NT2/D1 (cell line): ENCODE data around the gene DCLK1.

ENCODE experiments used
- SUZ12 ChIP-seq: IDR thresholded peaks from 2 replicates; pipeline ENCODE4 v1.6.1; 2011; ENCODE audit not compliant: insufficient read length, insufficient read depth; ENCODE audit errors: extremely low read depth
- YY1 ChIP-seq: IDR thresholded peaks from 2 replicates; pipeline ENCODE4 v1.6.1; 2011; ENCODE audit not compliant: insufficient read length, insufficient read depth
- ZNF274 ChIP-seq: IDR thresholded peaks from 2 replicates; pipeline ENCODE4 v1.6.1; 2011; ENCODE audit warnings: mild to moderate bottlenecking, low read depth, low read length

- TF ChIP-seq YY1 (no peak), ZNF274 (no peak), SUZ12 (no peak)
Measured at GRCh38 chr13:35781036-35782000, 349.9 kb downstream of the DCLK1 start.
